K562 (cell line): ENCODE results near the gene ALB. TPM values are rescaled to one million over a fixed set of nuclear protein-coding genes. Genes with fewer than 3 reads are reported as not detected.

ENCODE experiments used
- ATAC-seq: fragments of 200-7000 bp; cut with Tn5 transposase; 3 replicates; pipeline ENCODE4 v1.9.1; 2020; ENCODE audit warnings: moderate library complexity
- BruUV-seq: library from RNA; stranded (reverse); fragments of 400-500 nt; replicated peaks from 2 replicates; lab custom pipeline; 2021; lab: Mats Ljungman, UMichigan
- CTCF ChIA-PET: fragments of 300-600 bp; formaldehyde crosslinking; extraction: SDS; loops from one replicate; lab custom pipeline; 2021; ENCODE audit warnings: low intra/inter-chr PET ratio; lab: Yijun Ruan, JAX
- POLR2A ChIA-PET: fragments of 300-600, 350-650 bp; sonication (Branson Sonifier 250); formaldehyde crosslinking; extraction: SDS; loops from one replicate; lab custom pipeline; 2021; ENCODE audit warnings: antibody characterized with exemption, inconsistent platforms; lab: Yijun Ruan, JAX
- DNase-seq, 4 experiments: peaks; one replicate each; pipeline versions ENCODE4 v3.0.0 to v3.0.0-alpha.2; 2011 to 2018; ENCODE audit warnings: low spot score in 3 of 4, mixed read lengths in 3 of 4; ENCODE audit errors: extremely low read depth in 1 of 4
- FAIRE-seq: peaks from 2 replicates; lab custom pipeline; 2011; peaks lifted over from hg19 to GRCh38; lab: Jason Lieb, UNC
- H2AFZ ChIP-seq: 2 replicates; pipeline ENCODE4 v1.6.0; 2011; ENCODE audit warnings: low read depth, low read length, control low read depth, inconsistent platforms
- H3K27ac ChIP-seq: fragments of 200-600 bp; 3 replicates; pipeline ENCODE4 v1.8.0; 2011; ENCODE audit warnings: low read depth, mild to moderate bottlenecking, control low read depth, inconsistent platforms, low read length, moderate library complexity, mixed read lengths; ENCODE audit errors: extremely low read depth
- H3K27me3 ChIP-seq, 2 experiments: fragments of 300-600 bp in 1 of 2; 2 replicates in 1 of 2; 3 replicates in 1 of 2; pipeline versions ENCODE4 v1.6.0 to v1.8.0; 2011; ENCODE audit warnings: inconsistent platforms in 2 of 2, low read length in 2 of 2, mild to moderate bottlenecking in 1 of 2, mixed read lengths in 1 of 2, moderate library complexity in 1 of 2; ENCODE audit not compliant: control insufficient read depth in 2 of 2, insufficient read depth in 2 of 2
- H3K36me3 ChIP-seq: fragments of 300-600 bp; 3 replicates; pipeline ENCODE4 v1.8.0; 2011; ENCODE audit warnings: mild to moderate bottlenecking, low read length, inconsistent platforms; ENCODE audit not compliant: control insufficient read depth, insufficient read depth
- H3K4me1 ChIP-seq, 2 experiments: fragments of 200-600 bp in 1 of 2; replicated peaks in 1 of 2; 2 replicates in 1 of 2; 3 replicates in 1 of 2; pipeline versions ENCODE4 v1.5.1 to v1.8.0; 2011; ENCODE audit warnings: inconsistent platforms in 2 of 2, low read length in 2 of 2, mild to moderate bottlenecking in 1 of 2, mixed read lengths in 1 of 2, moderate library complexity in 1 of 2; ENCODE audit not compliant: control insufficient read depth in 2 of 2, insufficient read depth in 2 of 2
- H3K4me2 ChIP-seq: 2 replicates; pipeline ENCODE4 v1.6.1; 2011; ENCODE audit warnings: low read length, control low read depth, inconsistent platforms, mixed read lengths; ENCODE audit not compliant: insufficient read depth
- H3K4me3 ChIP-seq: fragments of 200-600 bp; sonication (generic), shearing (Covaris generic); 2 replicates; pipeline ENCODE4 v1.5.1; 2016; ENCODE audit warnings: control low read depth, inconsistent platforms
- H3K79me2 ChIP-seq: fragments of 200-600 bp; 3 replicates; pipeline ENCODE4 v1.8.0; 2011; ENCODE audit warnings: low read length, inconsistent platforms; ENCODE audit not compliant: control insufficient read depth, insufficient read depth
- H3K9ac ChIP-seq, 2 experiments: 2 replicates each; pipeline versions ENCODE4 v1.6.0 to v1.6.1; 2011; ENCODE audit warnings: low read depth in 2 of 2, low read length in 2 of 2, control low read depth in 1 of 2, inconsistent platforms in 1 of 2, mild to moderate bottlenecking in 1 of 2, mixed read lengths in 1 of 2; ENCODE audit not compliant: insufficient read depth in 1 of 2
- H3K9me1 ChIP-seq: one replicate; pipeline ENCODE4 v1.6.0; 2011; ENCODE audit warnings: inconsistent platforms, mild to moderate bottlenecking, low read length, moderate library complexity; ENCODE audit not compliant: control insufficient read depth, insufficient read depth
- H3K9me3 ChIP-seq: replicated peaks from 2 replicates; pipeline ENCODE4 v1.5.1; 2011; ENCODE audit warnings: low read depth, low read length, inconsistent platforms; ENCODE audit not compliant: control insufficient read depth, insufficient read depth
- H4K20me1 ChIP-seq: replicated peaks from 2 replicates; pipeline ENCODE4 v1.6.1; 2011; ENCODE audit warnings: low read length, inconsistent platforms, mixed read lengths; ENCODE audit not compliant: control insufficient read depth, insufficient read depth
- CBX2 ChIP-seq: fragments of 200-600 bp; sonication (generic); IDR thresholded peaks from one replicate; pipeline ENCODE4 v1.6.1; 2012; ENCODE audit warnings: mild to moderate bottlenecking, low read length, inconsistent platforms; ENCODE audit not compliant: insufficient read depth, poor library complexity, severe bottlenecking
- KAT7 ChIP-seq: sonication (generic); formaldehyde crosslinking; IDR thresholded peaks from 2 replicates; pipeline ENCODE4 v1.8.0; 2022; ENCODE audit warnings: missing genetic modification reagents, mild to moderate bottlenecking, borderline replicate concordance
- SMAD1 ChIP-seq: fragments of 150-350 bp; IDR thresholded peaks from 2 replicates; pipeline ENCODE4 v1.6.1; 2014; ENCODE audit warnings: low read length, low read depth; ENCODE audit not compliant: partially characterized antibody
- WGBS: fragments of 100-300 bp; shearing (Covaris generic); methylation state at CpG from one replicate; pipeline ENCODE4 v1.1.6; 2016; ENCODE audit warnings: low coverage, mixed read lengths; ENCODE audit not compliant: insufficient coverage; ENCODE audit errors: missing lambda C conversion rate; 5-methylcytosine and 5-hydroxymethylcytosine counted together
- in situ Hi-C: fragments of 300-500 bp; cut with MboI; formaldehyde crosslinking; loops from 4 replicates; pipeline ENCODE4 v1.15.0; 2018; ENCODE audit warnings: inconsistent platforms, mixed read lengths
- intact Hi-C: fragments of 100-400 bp; cut with micrococcal nuclease; formaldehyde crosslinking; loops from 2 replicates; pipeline ENCODE4 v1.14.2; 2022
- polyA plus RNA-seq, 8 experiments: library from polyadenylated mRNA; depleted of rRNA in 4 of 8; stranded (reverse) in 5 of 8; unstranded in 3 of 8; fragments of >200 nt; fragmentation: Nextera tagmentation in 2 of 8; fragmentation: Illumina TruSeq in 1 of 8; extraction: Ambion mirVana in 2 of 8; extraction: Trizol in 1 of 8; gene quantifications; 2 replicates each; pipeline versions ENCODE4 v1.2.1 to v1.2.3, GENCODE V29; 2011 to 2014; ENCODE audit warnings: inconsistent platforms in 1 of 8, missing spikeins in 1 of 8
- total RNA-seq, 7 experiments: library from RNA; depleted of rRNA in 6 of 7; stranded (reverse); fragments of >200 nt in 6 of 7; fragmentation: Illumina TruSeq in 2 of 7; extraction: Trizol in 2 of 7; gene quantifications; 2 replicates each; pipeline versions ENCODE4 v1.2.1 to v1.2.3, GENCODE V29; 2011 to 2021; ENCODE audit warnings: low replicate concordance in 1 of 7
- TF ChIP-seq, protein P1 (sequence below), 3 experiments: IDR thresholded peaks in 2 of 3; conservative IDR thresholded peaks in 1 of 3; 2 replicates each; pipeline ENCODE4 v1.5.1; 2011 to 2012; ENCODE audit warnings: low read length in 3 of 3, mild to moderate bottlenecking in 3 of 3, control low read depth in 2 of 3, improper control_type of control experiment in 1 of 3, inconsistent platforms in 1 of 3, low read depth in 1 of 3, mixed read lengths in 1 of 3, moderate library complexity in 1 of 3; ENCODE audit not compliant: insufficient read depth in 2 of 3
- TF ChIP-seq, protein P2 (sequence below): fragments of 250-450 bp; sonication (Bioruptor Pico); IDR thresholded peaks from 2 replicates; pipeline ENCODE4 v1.5.0; 2021
- TF ChIP-seq, protein P3 (sequence below): fragments of 450-650 bp; IDR thresholded peaks from 2 replicates; pipeline ENCODE4 v1.6.1; 2016; ENCODE audit warnings: mild to moderate bottlenecking, moderate library complexity

Gene ALB
- total and polyA plus RNA-seq, 9 of the 15 experiments (the other 6 are each of a cell fraction or from before 2014, with no cell fraction given): 0.04 to 18.5 (median 0.20) TPM; not detected in 2

DNA sequence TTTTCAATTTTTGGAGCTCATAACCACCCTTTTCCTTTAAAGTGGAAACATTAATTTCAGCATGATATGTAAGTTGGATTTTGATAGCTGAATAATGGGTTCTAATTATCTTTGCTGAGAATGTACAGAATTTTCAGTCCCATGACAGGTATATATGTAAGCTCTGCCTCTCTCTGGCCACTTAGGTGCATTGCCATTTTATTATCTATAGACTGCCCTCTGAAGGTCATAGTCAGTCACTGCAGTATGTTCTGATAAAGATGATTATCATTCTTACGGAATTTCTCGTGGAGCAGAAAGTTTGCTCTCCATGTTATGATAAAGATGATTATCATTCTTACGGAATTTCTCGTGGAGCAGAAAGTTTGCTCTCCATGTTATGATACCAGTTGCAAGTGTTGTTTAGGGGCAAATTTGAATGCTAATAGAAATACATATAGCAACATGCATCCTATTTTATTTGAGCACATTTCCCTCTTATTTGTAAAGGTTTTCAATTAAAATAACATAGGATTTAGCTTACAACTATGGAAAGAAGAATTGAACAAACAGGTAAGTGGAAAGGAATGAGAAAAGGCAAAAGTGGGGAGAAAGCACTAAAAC is 42.4 kb downstream of the ALB start:
- H3K9me1 ChIP-seq: no peaks in the 10 kb centered on the region
- 6% methylated on average over 2 of the region's 4 CpGs for WGBS
- DNase-seq (peak; percentile 41 to 67 (median 50)), ATAC-seq (peak; percentile 90), FAIRE-seq (peak; percentile 32)
- peaks cover 5 to 11% of the 10 kb centered on the region in 2 experiments; a peak in 3 of 5 replicates for H3K4me1 ChIP-seq
- no peaks in the 10 kb centered on the region for H4K20me1 ChIP-seq
- intact Hi-C loops: loop anchor here (1.0 to 10.0 kb wide), 3 partner anchors 105 to 208 kb away; no protein-coding TSS in a partner anchor
- H3K27ac ChIP-seq: no peak overlapping the region
- H3K27me3 ChIP-seq: no peaks in the 10 kb centered on the region
- H3K9ac ChIP-seq: no peak overlapping the region
- no peaks in the 10 kb centered on the region for H3K36me3 ChIP-seq
- H2AFZ ChIP-seq: 0 out of 2 replicates have a peak overlapping the region, but pooled peaks have one; percentile 11
- H3K79me2 ChIP-seq: no peaks in the 10 kb centered on the region
- BruUV-seq: no TSS peak
- CTCF ChIA-PET: interaction anchor here (0.6 to 1.8 kb wide), 3 partner anchors 105 to 136 kb away, joined by 3 to 12 read pairs (median 3); no protein-coding TSS in a partner anchor
- POLR2A ChIA-PET: interaction anchor here (1.0 to 1.4 kb wide), 3 partner anchors 8 to 115 kb away, joined by 3 read pairs; no protein-coding TSS in a partner anchor
- in situ Hi-C loops: no loop called here
- no peaks in the 10 kb centered on the region for H3K9me3 ChIP-seq
- no peak overlapping the region for H3K4me2 ChIP-seq
- H3K4me3 ChIP-seq: no peak overlapping the region
- TF ChIP-seq, protein P1, sequence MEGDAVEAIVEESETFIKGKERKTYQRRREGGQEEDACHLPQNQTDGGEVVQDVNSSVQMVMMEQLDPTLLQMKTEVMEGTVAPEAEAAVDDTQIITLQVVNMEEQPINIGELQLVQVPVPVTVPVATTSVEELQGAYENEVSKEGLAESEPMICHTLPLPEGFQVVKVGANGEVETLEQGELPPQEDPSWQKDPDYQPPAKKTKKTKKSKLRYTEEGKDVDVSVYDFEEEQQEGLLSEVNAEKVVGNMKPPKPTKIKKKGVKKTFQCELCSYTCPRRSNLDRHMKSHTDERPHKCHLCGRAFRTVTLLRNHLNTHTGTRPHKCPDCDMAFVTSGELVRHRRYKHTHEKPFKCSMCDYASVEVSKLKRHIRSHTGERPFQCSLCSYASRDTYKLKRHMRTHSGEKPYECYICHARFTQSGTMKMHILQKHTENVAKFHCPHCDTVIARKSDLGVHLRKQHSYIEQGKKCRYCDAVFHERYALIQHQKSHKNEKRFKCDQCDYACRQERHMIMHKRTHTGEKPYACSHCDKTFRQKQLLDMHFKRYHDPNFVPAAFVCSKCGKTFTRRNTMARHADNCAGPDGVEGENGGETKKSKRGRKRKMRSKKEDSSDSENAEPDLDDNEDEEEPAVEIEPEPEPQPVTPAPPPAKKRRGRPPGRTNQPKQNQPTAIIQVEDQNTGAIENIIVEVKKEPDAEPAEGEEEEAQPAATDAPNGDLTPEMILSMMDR (IDR thresholded peaks at IDR 0.05 in 2 of 3, conservative IDR thresholded peaks at IDR 0.05 in 1 of 3; ENCODE audit: insufficient read depth in 2 of 3, low read depth in 1 of 3, low read length in 3 of 3): peak; percentile 82 to 99 (median 98)
- no peak for TF ChIP-seq SMAD1
- TF ChIP-seq, protein P2, sequence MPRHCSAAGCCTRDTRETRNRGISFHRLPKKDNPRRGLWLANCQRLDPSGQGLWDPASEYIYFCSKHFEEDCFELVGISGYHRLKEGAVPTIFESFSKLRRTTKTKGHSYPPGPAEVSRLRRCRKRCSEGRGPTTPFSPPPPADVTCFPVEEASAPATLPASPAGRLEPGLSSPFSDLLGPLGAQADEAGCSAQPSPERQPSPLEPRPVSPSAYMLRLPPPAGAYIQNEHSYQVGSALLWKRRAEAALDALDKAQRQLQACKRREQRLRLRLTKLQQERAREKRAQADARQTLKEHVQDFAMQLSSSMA (CRISPR knock-in tag): no peak
- TF ChIP-seq, protein P3, sequence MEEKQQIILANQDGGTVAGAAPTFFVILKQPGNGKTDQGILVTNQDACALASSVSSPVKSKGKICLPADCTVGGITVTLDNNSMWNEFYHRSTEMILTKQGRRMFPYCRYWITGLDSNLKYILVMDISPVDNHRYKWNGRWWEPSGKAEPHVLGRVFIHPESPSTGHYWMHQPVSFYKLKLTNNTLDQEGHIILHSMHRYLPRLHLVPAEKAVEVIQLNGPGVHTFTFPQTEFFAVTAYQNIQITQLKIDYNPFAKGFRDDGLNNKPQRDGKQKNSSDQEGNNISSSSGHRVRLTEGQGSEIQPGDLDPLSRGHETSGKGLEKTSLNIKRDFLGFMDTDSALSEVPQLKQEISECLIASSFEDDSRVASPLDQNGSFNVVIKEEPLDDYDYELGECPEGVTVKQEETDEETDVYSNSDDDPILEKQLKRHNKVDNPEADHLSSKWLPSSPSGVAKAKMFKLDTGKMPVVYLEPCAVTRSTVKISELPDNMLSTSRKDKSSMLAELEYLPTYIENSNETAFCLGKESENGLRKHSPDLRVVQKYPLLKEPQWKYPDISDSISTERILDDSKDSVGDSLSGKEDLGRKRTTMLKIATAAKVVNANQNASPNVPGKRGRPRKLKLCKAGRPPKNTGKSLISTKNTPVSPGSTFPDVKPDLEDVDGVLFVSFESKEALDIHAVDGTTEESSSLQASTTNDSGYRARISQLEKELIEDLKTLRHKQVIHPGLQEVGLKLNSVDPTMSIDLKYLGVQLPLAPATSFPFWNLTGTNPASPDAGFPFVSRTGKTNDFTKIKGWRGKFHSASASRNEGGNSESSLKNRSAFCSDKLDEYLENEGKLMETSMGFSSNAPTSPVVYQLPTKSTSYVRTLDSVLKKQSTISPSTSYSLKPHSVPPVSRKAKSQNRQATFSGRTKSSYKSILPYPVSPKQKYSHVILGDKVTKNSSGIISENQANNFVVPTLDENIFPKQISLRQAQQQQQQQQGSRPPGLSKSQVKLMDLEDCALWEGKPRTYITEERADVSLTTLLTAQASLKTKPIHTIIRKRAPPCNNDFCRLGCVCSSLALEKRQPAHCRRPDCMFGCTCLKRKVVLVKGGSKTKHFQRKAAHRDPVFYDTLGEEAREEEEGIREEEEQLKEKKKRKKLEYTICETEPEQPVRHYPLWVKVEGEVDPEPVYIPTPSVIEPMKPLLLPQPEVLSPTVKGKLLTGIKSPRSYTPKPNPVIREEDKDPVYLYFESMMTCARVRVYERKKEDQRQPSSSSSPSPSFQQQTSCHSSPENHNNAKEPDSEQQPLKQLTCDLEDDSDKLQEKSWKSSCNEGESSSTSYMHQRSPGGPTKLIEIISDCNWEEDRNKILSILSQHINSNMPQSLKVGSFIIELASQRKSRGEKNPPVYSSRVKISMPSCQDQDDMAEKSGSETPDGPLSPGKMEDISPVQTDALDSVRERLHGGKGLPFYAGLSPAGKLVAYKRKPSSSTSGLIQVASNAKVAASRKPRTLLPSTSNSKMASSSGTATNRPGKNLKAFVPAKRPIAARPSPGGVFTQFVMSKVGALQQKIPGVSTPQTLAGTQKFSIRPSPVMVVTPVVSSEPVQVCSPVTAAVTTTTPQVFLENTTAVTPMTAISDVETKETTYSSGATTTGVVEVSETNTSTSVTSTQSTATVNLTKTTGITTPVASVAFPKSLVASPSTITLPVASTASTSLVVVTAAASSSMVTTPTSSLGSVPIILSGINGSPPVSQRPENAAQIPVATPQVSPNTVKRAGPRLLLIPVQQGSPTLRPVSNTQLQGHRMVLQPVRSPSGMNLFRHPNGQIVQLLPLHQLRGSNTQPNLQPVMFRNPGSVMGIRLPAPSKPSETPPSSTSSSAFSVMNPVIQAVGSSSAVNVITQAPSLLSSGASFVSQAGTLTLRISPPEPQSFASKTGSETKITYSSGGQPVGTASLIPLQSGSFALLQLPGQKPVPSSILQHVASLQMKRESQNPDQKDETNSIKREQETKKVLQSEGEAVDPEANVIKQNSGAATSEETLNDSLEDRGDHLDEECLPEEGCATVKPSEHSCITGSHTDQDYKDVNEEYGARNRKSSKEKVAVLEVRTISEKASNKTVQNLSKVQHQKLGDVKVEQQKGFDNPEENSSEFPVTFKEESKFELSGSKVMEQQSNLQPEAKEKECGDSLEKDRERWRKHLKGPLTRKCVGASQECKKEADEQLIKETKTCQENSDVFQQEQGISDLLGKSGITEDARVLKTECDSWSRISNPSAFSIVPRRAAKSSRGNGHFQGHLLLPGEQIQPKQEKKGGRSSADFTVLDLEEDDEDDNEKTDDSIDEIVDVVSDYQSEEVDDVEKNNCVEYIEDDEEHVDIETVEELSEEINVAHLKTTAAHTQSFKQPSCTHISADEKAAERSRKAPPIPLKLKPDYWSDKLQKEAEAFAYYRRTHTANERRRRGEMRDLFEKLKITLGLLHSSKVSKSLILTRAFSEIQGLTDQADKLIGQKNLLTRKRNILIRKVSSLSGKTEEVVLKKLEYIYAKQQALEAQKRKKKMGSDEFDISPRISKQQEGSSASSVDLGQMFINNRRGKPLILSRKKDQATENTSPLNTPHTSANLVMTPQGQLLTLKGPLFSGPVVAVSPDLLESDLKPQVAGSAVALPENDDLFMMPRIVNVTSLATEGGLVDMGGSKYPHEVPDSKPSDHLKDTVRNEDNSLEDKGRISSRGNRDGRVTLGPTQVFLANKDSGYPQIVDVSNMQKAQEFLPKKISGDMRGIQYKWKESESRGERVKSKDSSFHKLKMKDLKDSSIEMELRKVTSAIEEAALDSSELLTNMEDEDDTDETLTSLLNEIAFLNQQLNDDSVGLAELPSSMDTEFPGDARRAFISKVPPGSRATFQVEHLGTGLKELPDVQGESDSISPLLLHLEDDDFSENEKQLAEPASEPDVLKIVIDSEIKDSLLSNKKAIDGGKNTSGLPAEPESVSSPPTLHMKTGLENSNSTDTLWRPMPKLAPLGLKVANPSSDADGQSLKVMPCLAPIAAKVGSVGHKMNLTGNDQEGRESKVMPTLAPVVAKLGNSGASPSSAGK: no peak
- no peak for TF ChIP-seq KAT7 (CRISPR knock-in tag)
- no peak for TF ChIP-seq CBX2
